ENCODE data around the gene SCNM1.

SCNM1 gene, protein sequence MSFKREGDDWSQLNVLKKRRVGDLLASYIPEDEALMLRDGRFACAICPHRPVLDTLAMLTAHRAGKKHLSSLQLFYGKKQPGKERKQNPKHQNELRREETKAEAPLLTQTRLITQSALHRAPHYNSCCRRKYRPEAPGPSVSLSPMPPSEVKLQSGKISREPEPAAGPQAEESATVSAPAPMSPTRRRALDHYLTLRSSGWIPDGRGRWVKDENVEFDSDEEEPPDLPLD

GRCh38 chr1:151165738-151166504 lies at the start of gene SCNM1, which contains the start of gene LYSMD1:
Gene SCNM1, plus strand, starts transcription at chr1:151166144. Its CDS starts 9 bp downstream, at chr1:151166153.
Gene LYSMD1, minus strand, starts transcription at chr1:151165902. Its CDS starts 644 bp downstream, at chr1:151165258.
- peak; percentile 96 for DNase-seq

DNA sequence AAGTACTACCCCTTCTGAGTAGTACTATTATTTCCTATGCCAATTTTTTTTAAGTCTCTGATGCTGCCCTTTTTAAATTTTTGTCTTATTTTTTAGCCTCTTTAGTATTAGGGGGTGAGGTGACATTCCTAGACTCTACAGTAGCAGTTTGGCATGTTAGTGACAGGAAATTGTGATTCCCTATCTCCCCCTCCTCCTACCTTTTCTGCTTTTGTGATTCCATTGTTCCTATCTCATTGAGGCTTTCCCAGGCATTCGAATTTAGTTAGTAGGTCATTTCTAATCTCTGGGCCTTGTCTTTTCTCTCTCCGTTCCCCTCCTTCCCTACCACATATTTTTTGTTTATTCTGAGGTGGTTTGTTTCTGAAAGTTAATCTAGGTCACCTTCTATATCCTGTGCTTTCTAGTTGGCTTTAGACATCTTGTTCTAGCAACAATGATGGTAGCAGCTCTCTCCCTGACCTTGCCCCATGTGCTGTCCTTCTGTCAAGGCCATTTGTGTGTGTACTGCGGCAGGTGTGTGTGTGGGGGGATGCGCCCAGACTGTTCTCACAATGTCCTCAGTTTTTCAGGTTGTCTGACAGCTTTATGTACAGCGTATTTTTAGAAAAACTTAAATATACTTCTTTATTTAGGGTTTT lies 41.1 kb upstream of the SCNM1 start:
- DNase-seq, result no peak

GRCh38 chr1:151128800-151129199 lies 37.1 kb upstream of the SCNM1 start:
- no peak for DNase-seq

- DNase-seq, result no peak
Observed at GRCh38 chr1:151130987-151131586, 34.9 kb upstream of the SCNM1 start.

GRCh38 chr1:151131701-151132334 lies 34.1 kb upstream of the SCNM1 start:
- no peak for DNase-seq

DNA sequence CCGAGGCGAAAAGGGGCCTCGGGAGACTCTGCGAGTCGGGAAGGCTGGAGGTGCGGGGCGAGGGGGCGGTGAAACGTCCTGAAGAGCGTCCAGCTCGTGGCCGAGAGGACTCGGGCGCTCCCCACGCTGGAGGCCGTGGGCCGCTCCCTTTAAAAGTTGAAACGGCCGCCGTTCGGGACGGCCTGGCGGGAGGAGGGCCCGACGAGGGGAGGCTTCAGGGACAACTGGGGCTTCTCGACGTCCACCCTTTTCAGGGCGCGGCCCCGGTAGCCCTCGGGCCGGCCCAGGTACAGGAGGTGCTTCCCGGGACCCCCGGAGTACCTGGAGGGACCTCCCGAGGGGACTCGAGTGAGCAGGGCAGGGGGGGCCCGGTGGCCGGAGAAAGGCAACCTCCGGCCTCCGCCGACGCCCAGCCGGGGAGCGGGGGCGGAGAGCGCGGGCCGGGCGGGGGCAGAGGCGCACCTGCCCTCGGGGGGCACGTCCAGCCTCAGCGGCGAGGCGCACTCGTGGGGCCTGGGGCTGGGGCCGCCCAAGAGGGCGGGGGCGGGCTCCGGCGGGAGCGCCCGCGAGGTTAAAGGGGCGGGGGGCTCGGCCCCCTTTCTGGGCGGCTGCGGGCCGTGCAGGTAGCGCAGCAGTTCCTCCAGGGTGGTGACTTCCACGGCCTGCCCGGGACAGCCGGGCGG lies 33.5 kb upstream of the SCNM1 start:
- no peak for DNase-seq

GRCh38 chr1:151133018-151133806 lies 32.7 kb upstream of the SCNM1 start:
- no peak for DNase-seq

DNA sequence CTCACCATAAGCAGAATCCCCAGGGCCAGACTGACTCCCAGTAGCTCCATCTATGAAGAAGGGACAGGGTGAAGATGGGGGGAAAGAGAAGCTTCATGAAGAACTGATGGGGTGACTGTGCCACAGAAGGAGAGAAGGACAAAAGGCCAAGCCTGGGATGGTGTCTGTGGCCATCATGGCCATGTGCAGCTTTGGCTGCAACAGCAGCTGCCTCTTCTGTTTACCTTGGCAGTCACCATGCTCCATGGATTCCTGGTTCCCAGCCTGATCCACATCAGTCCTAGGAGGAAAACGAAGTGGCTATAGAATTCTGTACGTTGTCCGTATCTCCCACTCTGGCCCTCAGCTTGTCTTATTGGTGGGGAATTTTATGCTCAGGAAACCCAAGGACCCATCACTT lies 31.5 kb upstream of the SCNM1 start:
- no peak for DNase-seq

- DNase-seq, result no peak
Observed at GRCh38 chr1:151134991-151135390, 31.0 kb upstream of the SCNM1 start.

- DNase-seq, result no peak
Observed at GRCh38 chr1:151135433-151136385, 30.2 kb upstream of the SCNM1 start.

GRCh38 chr1:151137789-151138188 lies 28.2 kb upstream of the SCNM1 start:
- no peak for DNase-seq

DNA sequence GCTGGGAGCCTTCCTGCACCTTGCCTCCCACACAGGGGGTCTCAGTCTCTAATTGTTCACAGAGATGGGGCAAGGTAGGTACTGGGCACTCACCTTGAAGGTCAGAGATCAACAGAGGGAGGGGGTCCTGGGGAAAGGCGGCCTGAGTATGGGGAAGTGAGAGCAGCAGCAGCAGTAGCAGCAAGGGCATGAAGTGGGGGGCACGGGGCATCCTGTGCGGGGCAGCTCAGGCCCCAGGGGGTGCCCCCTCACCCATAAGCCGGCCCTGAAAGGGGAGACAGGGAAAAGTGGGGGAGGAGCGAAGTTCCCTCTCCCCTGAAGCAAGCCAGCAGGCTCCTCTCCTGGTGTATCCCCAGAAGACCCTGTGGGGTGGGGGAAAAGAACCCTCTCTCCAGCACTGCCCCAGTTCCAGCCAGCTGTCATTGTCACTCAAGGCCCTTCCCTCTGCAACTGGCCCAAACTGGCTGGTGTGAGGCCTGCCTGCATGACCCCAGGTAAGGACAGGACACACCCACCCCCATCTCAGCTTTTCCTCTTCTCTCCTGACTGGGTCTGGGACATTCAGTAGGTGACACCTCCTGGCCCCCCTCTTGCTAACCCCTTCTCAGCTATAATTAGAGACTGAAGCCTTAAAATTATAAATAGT lies 23.4 kb upstream of the SCNM1 start:
- DNase-seq, result no peak

DNA sequence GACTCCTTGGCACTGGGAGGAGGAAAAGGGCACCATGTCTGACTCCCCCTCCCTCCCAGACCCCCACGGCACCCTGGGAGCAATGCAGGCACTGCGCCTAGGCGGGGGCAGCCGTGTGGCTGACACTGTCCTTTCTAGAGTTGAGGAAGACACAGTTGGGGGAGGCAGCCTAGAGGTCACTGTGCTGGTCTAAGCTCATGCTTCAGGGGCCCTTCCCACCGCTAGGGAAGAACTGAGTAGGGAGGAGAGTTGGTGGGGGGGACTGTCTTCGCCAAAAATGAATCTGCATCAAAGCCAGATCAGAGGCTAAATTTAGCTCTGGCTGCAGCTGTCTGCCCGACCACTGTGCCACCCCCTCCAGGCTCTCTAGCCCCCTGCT lies 22.9 kb upstream of the SCNM1 start:
- no peak for DNase-seq

GRCh38 chr1:151143986-151144385 lies 22.0 kb upstream of the SCNM1 start:
- DNase-seq, result no peak

DNA sequence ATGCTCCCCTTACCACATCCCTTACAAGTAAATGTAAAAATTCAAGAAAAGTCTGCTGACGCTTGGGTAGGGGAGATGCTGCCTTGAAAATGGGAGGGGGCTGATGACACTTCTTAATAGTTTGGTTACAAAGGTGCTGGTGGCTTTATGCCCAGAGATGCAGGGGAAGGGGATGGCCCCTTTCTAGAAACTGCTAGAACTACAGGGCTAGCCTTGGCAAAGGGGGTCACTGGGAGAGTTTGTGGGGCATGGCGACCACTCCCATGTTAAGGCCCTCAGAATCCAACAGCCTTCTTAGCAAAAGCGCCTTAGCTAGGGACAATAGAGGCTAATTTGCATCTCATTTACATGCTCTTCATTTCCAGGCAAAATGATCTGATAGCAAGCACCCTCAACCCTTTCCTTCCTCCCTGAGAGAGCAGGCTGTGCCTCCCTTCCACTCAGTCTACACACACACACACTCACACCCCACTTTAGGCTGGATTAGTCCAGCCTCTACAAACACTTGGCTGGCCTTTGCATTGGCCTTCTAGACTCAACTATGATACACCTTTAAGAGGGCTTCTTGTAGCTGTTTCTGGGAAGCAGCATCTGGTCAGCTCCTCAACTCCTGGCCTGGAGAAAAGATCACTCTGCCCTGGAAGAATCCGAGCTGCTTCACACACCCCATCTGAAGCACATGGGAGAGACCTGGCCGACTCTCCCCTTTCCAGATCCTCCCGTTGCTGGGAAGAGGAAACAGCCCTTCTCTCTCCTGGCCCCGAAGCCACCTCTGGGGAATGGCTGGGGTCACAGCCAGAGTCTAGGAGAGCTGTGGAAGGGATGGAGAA lies 21.3 kb upstream of the SCNM1 start:
- no peak for DNase-seq

- no peak for DNase-seq
Observed at GRCh38 chr1:151145304-151146071, 20.5 kb upstream of the SCNM1 start.

GRCh38 chr1:151146072-151146411 lies 19.9 kb upstream of the SCNM1 start:
- DNase-seq, result no peak

DNA sequence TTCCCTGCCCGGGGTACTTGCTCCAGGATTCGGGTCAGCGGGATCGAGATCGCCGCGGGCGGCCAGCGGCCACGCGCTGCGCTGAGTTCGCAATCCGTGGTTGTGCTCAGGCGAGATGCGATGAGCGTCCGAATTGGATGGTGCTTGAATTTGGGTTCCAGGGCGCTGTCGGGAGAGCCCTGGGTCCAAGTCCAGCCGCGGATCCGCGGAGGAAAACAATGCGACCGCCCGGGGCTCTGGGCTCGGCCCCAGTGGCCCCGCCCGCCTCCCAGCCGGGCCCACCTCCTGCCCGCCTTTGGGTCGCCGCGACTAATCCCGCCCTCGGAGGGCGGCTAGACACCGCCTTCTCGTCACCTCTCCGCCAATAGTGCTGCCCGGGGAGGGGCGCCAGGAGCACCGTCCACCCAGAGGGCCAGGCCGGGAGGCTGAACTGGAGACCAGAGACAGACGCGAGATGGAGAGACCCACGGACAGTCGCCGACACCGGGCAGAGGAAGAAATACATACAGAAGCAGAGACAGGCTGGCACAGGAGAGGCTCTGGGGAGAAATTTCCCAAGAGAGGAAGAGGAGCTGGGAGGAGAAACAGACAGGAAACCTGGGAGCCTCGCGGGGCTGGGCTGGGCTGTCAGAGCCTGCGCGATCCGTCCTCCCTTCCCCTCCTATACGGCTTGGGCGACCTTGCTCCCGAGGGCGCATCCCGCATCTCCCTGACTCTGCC lies 19.4 kb upstream of the SCNM1 start, which contains the start of gene SEMA6C:
Gene SEMA6C, minus strand, starts transcription at position 220 of the 720 bp plus-strand sequence. CDS start 4,010 bp downstream, outside the sequence.
- peak; percentile 43 for DNase-seq

All from NCI-H446 treated with DMSO at 0.1 percent for 48 hours (cell line).